Mammary epithelial cell (primary cell): Measurements from ENCODE around the gene WDR18.

Source experiments
- EZH2 ChIP-seq: IDR thresholded peaks from 2 replicates; pipeline ENCODE4 v1.6.1; 2012; ENCODE audit warnings: low read length, inconsistent platforms, borderline replicate concordance
- TF ChIP-seq, protein P1 (sequence below), 2 donors: IDR thresholded peaks in 1 of 2; conservative IDR thresholded peaks in 1 of 2; 2 replicates each; pipeline ENCODE4 v1.5.1; 2011 to 2012; ENCODE audit warnings: inconsistent platforms in 2 of 2, low read length in 2 of 2, mild to moderate bottlenecking in 2 of 2, control low read depth in 1 of 2, low read depth in 1 of 2; ENCODE audit not compliant: insufficient read depth in 1 of 2; ENCODE audit errors: extremely low read depth in 1 of 2

DNA sequence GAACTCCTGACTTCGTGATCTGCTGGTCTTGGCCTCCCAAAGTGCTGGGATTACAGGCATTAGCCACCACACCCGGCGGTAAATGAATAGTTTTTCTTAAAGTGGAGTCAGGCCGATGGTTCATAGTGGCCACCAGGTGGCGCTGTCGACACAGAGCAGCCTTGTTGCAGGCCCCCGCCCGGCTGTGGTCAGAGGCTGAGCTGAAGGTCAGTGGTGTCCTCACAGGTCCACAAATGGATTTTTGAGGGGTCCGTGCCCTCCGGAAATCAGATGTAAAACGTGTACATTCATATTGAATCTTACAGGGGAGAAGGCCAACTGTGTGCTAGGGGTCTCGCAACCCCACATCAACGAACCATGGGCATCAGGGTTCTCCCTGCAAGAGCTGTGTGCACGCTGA lies 13.4 kb upstream of the WDR18 start:
- TF ChIP-seq EZH2: no peak
- TF ChIP-seq, protein P1, sequence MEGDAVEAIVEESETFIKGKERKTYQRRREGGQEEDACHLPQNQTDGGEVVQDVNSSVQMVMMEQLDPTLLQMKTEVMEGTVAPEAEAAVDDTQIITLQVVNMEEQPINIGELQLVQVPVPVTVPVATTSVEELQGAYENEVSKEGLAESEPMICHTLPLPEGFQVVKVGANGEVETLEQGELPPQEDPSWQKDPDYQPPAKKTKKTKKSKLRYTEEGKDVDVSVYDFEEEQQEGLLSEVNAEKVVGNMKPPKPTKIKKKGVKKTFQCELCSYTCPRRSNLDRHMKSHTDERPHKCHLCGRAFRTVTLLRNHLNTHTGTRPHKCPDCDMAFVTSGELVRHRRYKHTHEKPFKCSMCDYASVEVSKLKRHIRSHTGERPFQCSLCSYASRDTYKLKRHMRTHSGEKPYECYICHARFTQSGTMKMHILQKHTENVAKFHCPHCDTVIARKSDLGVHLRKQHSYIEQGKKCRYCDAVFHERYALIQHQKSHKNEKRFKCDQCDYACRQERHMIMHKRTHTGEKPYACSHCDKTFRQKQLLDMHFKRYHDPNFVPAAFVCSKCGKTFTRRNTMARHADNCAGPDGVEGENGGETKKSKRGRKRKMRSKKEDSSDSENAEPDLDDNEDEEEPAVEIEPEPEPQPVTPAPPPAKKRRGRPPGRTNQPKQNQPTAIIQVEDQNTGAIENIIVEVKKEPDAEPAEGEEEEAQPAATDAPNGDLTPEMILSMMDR (conservative IDR thresholded peaks at IDR 0.05 in 1 of 2, IDR thresholded peaks at IDR 0.05 in 1 of 2; ENCODE audit: extremely low read depth in 1 of 2, insufficient read depth in 1 of 2, low read depth in 1 of 2, low read length in 2 of 2): peak; percentile 55 to 65
